T47D (cell line): Measurements from ENCODE around the gene FAM50B.
A peak's percentile ranks its signal among the peaks of the same experiment; 100 is the strongest.

Experiments used
- DNase-seq, 2 experiments: peaks; one replicate each; pipeline versions ENCODE4 v3.0.0 to v3.0.0-alpha.2; 2011 to 2012; ENCODE audit warnings: low read depth in 1 of 2, low spot score in 1 of 2
- JUND ChIP-seq: IDR thresholded peaks from 2 replicates; pipeline ENCODE4 v1.6.1; 2012; ENCODE audit warnings: low read depth
- in situ Hi-C: cut with HindIII; loops from 2 replicates; pipeline ENCODE4 v1.10.0; 2016; ENCODE audit warnings: low sequenced_read_pairs, low pct_unique_long_range_greater_than_20kb

The FAM50B gene

GRCh38 chr6:3872370-3872854 is 23.2 kb downstream of the FAM50B start:
- DNase-seq, result no peak
- no peak for TF ChIP-seq JUND
- in situ Hi-C loops, result no loop called here

- no peak for TF ChIP-seq JUND
- no peak for DNase-seq
- in situ Hi-C loops, result no loop called here
Measured at GRCh38 chr6:3873051-3873450, 23.9 kb downstream of the FAM50B start.

DNA sequence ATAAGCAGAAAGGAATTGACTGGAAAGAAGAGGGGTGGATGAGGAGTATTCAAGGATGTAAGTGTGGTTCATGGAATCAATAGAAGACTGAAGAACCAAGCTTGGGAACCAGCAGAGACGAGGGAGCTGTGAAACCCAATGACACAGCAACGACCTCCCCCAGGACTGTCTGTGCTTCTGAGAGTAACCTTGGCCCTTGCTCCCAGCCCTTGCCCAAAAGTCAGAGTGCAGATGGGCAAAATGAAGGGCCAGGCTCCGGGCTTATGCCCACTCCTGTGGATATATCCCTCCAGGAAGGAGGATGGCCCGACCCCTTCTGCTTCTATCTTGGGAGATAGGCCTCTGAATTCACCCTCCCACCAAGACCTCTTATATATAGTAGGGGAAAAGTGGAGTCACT is 24.9 kb downstream of the FAM50B start:
- in situ Hi-C loops, result no loop called here
- TF ChIP-seq JUND, result no peak

DNA sequence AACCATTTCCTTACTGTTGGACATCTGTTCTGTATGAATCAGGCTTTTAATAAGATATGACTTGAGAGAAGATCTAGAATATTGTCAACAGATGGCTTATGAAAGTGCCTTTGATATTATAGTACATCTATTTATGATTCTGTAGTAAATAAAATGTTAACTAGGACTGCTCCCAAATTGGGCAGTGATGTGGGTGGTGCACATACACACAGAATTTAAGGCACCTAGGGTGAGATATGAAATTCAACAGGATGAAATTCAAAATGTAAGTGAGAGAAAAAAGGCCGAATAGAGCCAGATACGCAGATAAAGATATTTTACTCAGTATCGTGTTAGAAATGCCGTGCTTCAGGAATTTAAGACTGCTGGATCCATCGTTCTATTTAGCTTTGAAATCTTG is 26.3 kb downstream of the FAM50B start:
- in situ Hi-C loops, result no loop called here

More for the DNA sequence above, 24.9 kb downstream of the FAM50B start:
- no peak for DNase-seq

GRCh38 chr6:3876101-3876500 is 26.9 kb downstream of the FAM50B start:
- TF ChIP-seq JUND, result no peak
- in situ Hi-C loops, result no loop called here
- DNase-seq, result no peak

More for the DNA sequence above, 26.3 kb downstream of the FAM50B start:
- no peak for TF ChIP-seq JUND
- no peak for DNase-seq

DNA sequence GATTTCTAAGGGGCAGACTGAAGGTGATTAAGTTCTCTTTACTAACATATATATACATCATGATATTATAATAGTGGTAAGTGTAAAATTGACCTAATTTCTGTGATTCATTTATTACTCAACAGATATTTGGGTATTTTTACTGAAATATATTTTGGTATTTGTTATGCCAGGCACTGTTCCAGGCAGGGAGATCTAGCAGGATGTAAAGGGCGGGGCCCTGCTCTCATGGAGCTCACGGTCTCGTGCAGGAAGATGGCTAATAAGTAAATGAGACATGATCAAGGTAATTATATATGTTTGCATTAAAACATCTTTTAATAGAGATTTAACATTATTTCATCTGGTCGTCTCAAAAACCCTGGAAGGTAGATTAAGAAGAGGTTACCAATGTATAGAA is 27.7 kb downstream of the FAM50B start:
- in situ Hi-C loops, result no loop called here
- no peak for TF ChIP-seq JUND
- no peak for DNase-seq

GRCh38 chr6:3878048-3878666 is 29.0 kb downstream of the FAM50B start:
- in situ Hi-C loops, result no loop called here
- no peak for DNase-seq
- TF ChIP-seq JUND, result no peak

GRCh38 chr6:3879194-3879952 is 30.2 kb downstream of the FAM50B start:
- TF ChIP-seq JUND, result no peak
- DNase-seq, result no peak
- in situ Hi-C loops, result no loop called here

DNA sequence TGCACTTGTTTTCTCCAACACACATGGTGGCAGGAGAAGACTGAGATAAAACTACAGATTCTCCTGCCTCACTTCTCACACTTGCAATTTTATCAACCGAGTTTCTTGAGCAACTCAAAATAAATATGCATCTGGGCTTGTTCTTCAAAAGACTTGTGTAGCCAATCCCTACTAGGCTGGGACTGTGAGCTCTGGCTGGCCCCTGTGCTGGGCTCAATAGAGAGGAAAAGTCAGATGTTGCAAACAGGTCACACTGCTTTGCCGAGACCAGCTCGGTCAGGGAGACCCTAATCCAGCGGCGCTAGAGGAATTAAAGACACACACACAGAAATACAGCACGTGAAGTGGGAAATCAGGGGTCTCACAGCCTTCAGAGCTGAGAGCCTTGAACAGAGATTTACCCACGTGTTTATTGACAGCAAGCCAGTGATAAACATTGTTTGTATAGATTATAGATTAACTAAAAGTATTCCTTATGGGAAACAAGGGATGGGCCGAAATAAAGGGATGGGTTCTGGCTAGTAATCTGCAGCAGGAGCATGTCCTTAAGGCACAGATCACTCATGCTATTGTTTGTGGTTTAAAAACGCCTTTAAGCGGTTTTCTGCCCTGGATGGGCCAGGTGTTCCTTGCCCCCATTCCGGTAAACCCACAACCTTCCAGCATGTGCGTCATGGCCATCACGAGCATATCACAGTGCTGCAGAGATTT is 32.7 kb downstream of the FAM50B start:
- in situ Hi-C loops, result no loop called here
- no peak for DNase-seq
- TF ChIP-seq JUND, result no peak

DNA sequence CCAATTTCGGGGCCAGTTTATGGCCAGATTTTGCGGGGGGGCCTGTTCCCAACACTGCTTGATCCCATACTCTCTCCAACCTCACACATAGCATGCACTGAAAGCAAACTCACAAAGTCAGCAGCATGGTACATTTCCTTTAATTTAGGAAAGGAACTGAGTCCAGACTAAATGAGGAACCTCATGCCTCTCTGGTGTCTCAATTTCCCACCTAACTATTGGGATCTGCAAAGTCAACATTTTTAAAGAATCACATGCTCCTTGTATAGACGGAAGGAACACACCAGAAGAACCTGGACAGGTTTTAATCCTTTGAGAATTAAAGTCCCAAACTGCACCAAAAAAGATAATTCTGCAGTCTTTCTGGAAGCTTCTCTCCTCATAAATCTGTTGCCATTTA is 33.3 kb downstream of the FAM50B start:
- in situ Hi-C loops, result no loop called here
- no peak for TF ChIP-seq JUND
- no peak for DNase-seq

DNA sequence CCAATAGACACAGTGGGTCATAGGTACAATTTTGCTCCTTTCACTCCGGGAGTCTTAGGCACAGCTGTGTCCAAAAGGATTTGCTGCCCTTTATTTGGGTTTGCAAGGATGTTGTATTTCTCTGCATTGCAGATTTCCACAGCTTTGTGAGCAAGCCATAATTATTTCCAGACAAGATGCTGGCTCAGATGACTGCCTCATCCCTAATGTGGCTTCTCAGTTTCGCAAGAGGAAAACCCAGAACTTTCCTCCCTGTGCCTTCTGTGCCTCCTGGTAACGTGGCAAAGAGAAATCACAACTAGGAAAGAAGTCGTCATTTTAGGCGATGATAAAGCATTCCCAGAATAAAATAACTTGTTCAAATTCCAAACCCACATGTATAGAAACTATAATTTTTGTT is 33.7 kb downstream of the FAM50B start:
- no peak for TF ChIP-seq JUND
- in situ Hi-C loops, result no loop called here
- DNase-seq, result no peak

- peak; percentile 31 to 46 for DNase-seq
- in situ Hi-C loops, result no loop called here
- TF ChIP-seq JUND, result no peak
Measured at GRCh38 chr6:3884007-3884745, 35.0 kb downstream of the FAM50B start.
